Measurements from ENCODE around the gene MLH1. TPM values are rescaled to one million over a fixed set of nuclear protein-coding genes. Genes with fewer than 3 reads are reported as not detected.
"Not testable (repeated sequence)": the region's sequence is repeated elsewhere in the genome, so short reads cannot be mapped to it uniquely, and the experiment has no call there.

MLH1 gene
- total RNA-seq, 1 donor from 2014 or later: 42.9 TPM

GRCh38 chr3:37053753-37054152 is 60.4 kb downstream of the MLH1 start:
- H3K36me3 Mint-ChIP-seq (ENCODE audit: low read depth, unreplicated experiment): peaks cover 21% of the 10 kb centered on the region
- peaks cover 2% of the 10 kb centered on the region for H3K27me3 Mint-ChIP-seq (ENCODE audit: unreplicated experiment)
- H3K27ac Mint-ChIP-seq (ENCODE audit: unreplicated experiment): no peak overlapping the region
- no peak for TF ChIP-seq CTCF (IDR thresholded peaks at IDR 0.05; ENCODE audit: unreplicated experiment)
- no peak for DNase-seq (ENCODE audit: low spot score)
- H3K4me3 Mint-ChIP-seq (ENCODE audit: unreplicated experiment): no peak overlapping the region
- H3K9me3 Mint-ChIP-seq (ENCODE audit: unreplicated experiment): no peaks in the 10 kb centered on the region
- peaks cover 6% of the 10 kb centered on the region for H3K4me1 Mint-ChIP-seq (ENCODE audit: unreplicated experiment)

- peaks cover 17% of the 10 kb centered on the region for H3K36me3 Mint-ChIP-seq (ENCODE audit: low read depth, unreplicated experiment)
Measured at GRCh38 chr3:37054370-37054769, 61.1 kb downstream of the MLH1 start.

GRCh38 chr3:37055077-37055476 is 61.8 kb downstream of the MLH1 start:
- DNase-seq (ENCODE audit: low spot score); H3K27ac Mint-ChIP-seq (ENCODE audit: unreplicated experiment); H3K27me3 Mint-ChIP-seq (ENCODE audit: unreplicated experiment); H3K9me3 Mint-ChIP-seq (ENCODE audit: unreplicated experiment); H3K4me1 Mint-ChIP-seq (ENCODE audit: unreplicated experiment); H3K4me3 Mint-ChIP-seq (ENCODE audit: unreplicated experiment): not testable (repeated sequence)
- peaks cover 18% of the 10 kb centered on the region for H3K36me3 Mint-ChIP-seq (ENCODE audit: low read depth, unreplicated experiment)

More at GRCh38 chr3:37054370-37054769, 61.1 kb downstream of the MLH1 start:
- TF ChIP-seq CTCF (IDR thresholded peaks at IDR 0.05; ENCODE audit: unreplicated experiment): no peak
- Mint-ChIP-seq H3K9me3 (ENCODE audit: unreplicated experiment) (no peaks in the 10 kb centered on the region), H3K27ac (ENCODE audit: unreplicated experiment) (no peak overlapping the region), H3K4me3 (ENCODE audit: unreplicated experiment) (no peak overlapping the region), H3K4me1 (ENCODE audit: unreplicated experiment) (peaks cover 6% of the 10 kb centered on the region), H3K27me3 (ENCODE audit: unreplicated experiment) (peaks cover 2% of the 10 kb centered on the region)
- no peak for DNase-seq (ENCODE audit: low spot score)

GRCh38 chr3:37056826-37057225 is 63.5 kb downstream of the MLH1 start:
- H3K27ac Mint-ChIP-seq (ENCODE audit: unreplicated experiment): peak overlapping the region; percentile 11

GRCh38 chr3:37058117-37058516 is 64.8 kb downstream of the MLH1 start:
- no peak overlapping the region for H3K4me3 Mint-ChIP-seq (ENCODE audit: unreplicated experiment)
- no peak for DNase-seq (ENCODE audit: low spot score)
- peaks cover 27% of the 10 kb centered on the region for H3K36me3 Mint-ChIP-seq (ENCODE audit: low read depth, unreplicated experiment)
- TF ChIP-seq CTCF (IDR thresholded peaks at IDR 0.05; ENCODE audit: unreplicated experiment): no peak
- H3K9me3 Mint-ChIP-seq (ENCODE audit: unreplicated experiment): no peaks in the 10 kb centered on the region
- peaks cover 9% of the 10 kb centered on the region for H3K4me1 Mint-ChIP-seq (ENCODE audit: unreplicated experiment)
- H3K27me3 Mint-ChIP-seq (ENCODE audit: unreplicated experiment): peaks cover 2% of the 10 kb centered on the region
- H3K27ac Mint-ChIP-seq (ENCODE audit: unreplicated experiment): no peak overlapping the region

More at GRCh38 chr3:37056826-37057225, 63.5 kb downstream of the MLH1 start:
- Mint-ChIP-seq H3K9me3 (ENCODE audit: unreplicated experiment) (no peaks in the 10 kb centered on the region), H3K27me3 (ENCODE audit: unreplicated experiment) (peaks cover 2% of the 10 kb centered on the region), H3K4me3 (ENCODE audit: unreplicated experiment) (no peak overlapping the region), H3K36me3 (ENCODE audit: low read depth, unreplicated experiment) (peaks cover 20% of the 10 kb centered on the region), H3K4me1 (ENCODE audit: unreplicated experiment) (peaks cover 9% of the 10 kb centered on the region)
- no peak for DNase-seq (ENCODE audit: low spot score)
- no peak for TF ChIP-seq CTCF (IDR thresholded peaks at IDR 0.05; ENCODE audit: unreplicated experiment)
